A673 (cell line): Measurements from ENCODE around the gene SIRT7.

Experiments
- EZH2 ChIP-seq: fragments of 200-600 bp; sonication (generic); IDR thresholded peaks from 2 replicates; pipeline ENCODE4 v1.6.1; 2017; ENCODE audit warnings: borderline replicate concordance, low read depth, mild to moderate bottlenecking, mixed read lengths, antibody characterized with exemption, low read length; ENCODE audit not compliant: poor library complexity, severe bottlenecking
- TF ChIP-seq, protein P1 (sequence below): fragments of 300-800, 200-600 bp; sonication (generic); conservative IDR thresholded peaks from 2 replicates; pipeline ENCODE4 v1.5.1; 2017; ENCODE audit warnings: low read depth, mild to moderate bottlenecking, antibody characterized with exemption, low read length, moderate library complexity, mixed read lengths

DNA sequence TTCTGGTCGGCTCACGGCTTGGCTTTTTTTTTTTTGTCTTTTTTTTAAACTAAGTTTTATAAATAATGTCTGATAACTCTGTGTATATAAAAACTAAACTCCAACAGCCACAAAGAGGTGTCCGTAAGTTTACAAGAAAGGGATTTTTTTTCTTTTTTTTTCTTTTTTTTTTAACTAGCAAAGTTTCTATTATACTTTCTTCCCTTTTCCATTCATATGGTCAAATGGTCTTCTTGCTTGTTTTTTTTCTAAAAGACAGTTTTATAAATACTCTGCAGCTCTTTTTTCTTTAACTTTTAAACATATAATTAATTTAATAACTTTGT lies 3.5 kb upstream of the SIRT7 start:
- TF ChIP-seq, protein P1, sequence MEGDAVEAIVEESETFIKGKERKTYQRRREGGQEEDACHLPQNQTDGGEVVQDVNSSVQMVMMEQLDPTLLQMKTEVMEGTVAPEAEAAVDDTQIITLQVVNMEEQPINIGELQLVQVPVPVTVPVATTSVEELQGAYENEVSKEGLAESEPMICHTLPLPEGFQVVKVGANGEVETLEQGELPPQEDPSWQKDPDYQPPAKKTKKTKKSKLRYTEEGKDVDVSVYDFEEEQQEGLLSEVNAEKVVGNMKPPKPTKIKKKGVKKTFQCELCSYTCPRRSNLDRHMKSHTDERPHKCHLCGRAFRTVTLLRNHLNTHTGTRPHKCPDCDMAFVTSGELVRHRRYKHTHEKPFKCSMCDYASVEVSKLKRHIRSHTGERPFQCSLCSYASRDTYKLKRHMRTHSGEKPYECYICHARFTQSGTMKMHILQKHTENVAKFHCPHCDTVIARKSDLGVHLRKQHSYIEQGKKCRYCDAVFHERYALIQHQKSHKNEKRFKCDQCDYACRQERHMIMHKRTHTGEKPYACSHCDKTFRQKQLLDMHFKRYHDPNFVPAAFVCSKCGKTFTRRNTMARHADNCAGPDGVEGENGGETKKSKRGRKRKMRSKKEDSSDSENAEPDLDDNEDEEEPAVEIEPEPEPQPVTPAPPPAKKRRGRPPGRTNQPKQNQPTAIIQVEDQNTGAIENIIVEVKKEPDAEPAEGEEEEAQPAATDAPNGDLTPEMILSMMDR, result no peak
- TF ChIP-seq EZH2, result no peak
